GM21825 (cell line): Measurements from ENCODE around the gene DHX40.
"Not testable (repeated sequence)": the region's sequence is repeated elsewhere in the genome, so short reads cannot be mapped to it uniquely, and the experiment has no call there.

Experiments
- ATAC-seq: cut with Tn5 transposase; IDR thresholded peaks from one replicate; pipeline ENCODE4 v1.9.1; 2021; ENCODE audit warnings: mild to moderate bottlenecking, moderate library complexity; ENCODE audit not compliant: unreplicated experiment

The DHX40 gene

DNA sequence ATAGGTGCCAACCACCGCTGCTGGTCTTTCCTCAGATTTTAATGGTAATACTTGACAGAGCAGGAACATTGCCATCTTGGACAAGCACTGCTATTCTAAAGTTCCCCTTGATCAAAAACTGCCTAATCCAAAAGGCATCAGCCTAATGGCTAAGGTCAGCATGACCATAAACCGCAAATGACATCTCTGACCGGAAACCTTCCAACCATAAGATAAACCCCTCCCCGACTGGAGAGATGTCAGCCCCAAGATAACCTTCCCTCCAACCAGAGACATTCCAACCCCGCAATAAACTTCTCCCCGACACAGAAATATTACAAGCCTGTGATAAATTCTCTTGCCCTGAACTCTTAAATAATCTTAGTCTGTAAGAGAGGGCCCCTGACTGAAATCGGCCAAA lies 7.4 kb upstream of the DHX40 start:
- no peak for ATAC-seq

DNA sequence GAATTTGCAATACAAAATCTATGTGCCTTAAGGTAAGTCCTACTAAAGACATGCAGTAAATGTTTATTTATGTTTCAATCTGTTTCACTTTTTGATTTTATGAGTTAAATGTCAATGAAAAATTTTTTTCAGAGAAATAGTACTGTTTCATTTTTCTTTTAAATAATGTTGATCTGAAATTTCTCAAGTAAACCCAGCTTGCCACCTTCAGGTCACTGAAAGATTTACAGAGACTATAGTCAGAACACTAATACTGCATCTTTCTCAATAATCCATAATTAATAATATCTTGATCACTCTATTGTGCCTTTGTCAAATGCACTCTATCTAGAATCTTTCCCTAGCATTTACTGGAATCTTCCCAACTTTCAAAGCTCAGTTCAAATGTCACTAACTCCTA lies 6.5 kb upstream of the DHX40 start:
- no peak for ATAC-seq

DNA sequence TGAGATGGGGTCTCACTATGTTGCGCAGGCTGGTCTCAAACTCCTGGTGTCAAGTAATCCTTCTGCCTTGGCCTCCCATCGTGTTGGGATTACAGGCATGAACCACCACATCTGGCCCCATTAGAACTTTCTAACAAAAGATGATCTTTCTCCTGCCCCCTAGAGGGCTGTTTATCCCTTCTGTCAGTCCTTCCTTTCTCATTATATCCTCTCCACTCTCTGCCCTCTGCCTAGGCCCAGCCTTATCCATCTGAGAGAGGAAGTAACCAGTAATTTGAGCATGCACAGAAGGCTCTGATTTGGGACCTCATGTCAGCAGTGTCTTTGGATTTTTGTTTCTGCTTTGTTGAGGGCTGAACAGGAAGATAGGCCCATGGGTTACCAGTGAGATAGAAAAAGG lies 4.4 kb upstream of the DHX40 start:
- no peak for ATAC-seq

DNA sequence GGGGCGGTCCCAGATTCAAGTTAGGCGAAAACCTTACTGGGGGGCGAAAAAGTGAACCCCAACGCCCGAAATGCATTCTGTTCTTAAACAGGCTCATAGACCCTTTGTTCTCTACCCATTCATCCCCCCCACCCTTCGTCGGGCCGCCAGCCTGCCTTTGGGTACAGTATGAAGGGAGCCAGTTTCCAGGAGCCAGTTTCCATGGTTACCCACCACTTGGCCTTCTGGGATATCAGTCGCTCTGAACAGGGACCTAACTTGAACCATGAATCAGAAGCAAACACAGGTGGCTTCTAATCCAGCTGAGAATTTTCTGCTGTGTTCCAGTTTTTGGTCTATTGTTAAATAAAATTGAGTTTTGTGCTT lies 532 bp downstream of the DHX40 start:
- peak; percentile 45 for ATAC-seq

GRCh38 chr17:59569151-59569550 lies 3.7 kb downstream of the DHX40 start:
- ATAC-seq: not testable (repeated sequence)

GRCh38 chr17:59572301-59572924 lies 7.0 kb downstream of the DHX40 start:
- ATAC-seq: no peak

DNA sequence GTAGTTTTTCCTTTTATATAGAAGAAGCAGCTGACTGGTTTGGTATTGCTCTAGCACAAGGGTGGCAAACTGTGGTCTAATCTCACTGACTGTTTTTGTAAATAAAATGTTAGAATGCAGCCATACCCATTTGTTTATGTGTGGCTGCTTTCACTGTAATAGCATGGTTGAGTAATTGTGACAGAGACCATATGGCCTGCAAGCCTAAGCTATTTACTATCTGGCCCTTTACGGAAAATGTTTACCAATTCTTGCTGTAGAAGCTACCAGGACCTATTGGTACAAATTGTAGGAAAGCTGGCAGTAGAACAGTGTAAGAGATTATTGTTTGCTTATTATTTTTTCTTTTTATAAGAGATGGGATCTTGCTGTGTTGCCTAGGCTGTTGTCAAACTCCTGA lies 18.8 kb downstream of the DHX40 start:
- ATAC-seq: not testable (repeated sequence)

- no peak for ATAC-seq
Observed at GRCh38 chr17:59600169-59600568, 34.8 kb downstream of the DHX40 start.

- ATAC-seq: no peak
Observed at GRCh38 chr17:59601130-59601529, 35.7 kb downstream of the DHX40 start.

DNA sequence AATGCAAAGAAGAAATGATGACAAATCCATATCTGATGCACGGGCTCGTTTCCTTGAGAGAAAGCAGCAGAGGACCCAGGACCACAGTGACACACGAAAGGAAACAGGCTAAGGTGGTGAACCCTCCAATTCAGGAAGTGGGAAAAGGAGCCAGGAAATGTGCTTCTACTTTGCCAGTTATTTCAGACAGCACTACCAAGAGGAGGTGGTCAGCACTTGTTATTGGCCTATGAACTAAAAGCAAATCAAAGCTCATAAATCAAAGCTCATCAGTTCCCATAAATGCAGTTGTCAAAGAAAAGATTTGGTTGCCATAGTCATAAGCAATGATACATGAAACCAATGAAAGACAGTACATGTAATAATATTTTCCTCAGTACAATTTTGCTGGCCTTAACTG lies 41.7 kb downstream of the DHX40 start:
- no peak for ATAC-seq

- no peak for ATAC-seq
Observed at GRCh38 chr17:59607817-59608403, 42.5 kb downstream of the DHX40 start.

DNA sequence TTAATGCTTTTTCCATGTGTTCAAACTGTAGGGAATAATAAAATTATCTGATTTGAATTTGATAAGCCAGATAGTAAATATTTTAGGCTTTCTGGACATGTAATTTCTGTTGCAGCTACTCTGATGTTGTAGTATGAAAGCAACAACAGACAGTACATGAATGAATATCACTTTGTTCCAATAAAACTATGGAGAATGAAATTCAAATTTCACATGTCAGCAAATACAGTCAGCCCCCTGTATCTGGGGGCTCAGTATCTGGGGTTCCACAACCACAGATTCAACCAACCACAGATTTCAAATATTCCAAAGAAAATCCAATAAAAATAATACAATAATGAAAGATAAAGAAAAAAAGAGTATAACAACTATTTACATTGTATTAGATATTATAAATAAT lies 46.1 kb downstream of the DHX40 start:
- no peak for ATAC-seq

DNA sequence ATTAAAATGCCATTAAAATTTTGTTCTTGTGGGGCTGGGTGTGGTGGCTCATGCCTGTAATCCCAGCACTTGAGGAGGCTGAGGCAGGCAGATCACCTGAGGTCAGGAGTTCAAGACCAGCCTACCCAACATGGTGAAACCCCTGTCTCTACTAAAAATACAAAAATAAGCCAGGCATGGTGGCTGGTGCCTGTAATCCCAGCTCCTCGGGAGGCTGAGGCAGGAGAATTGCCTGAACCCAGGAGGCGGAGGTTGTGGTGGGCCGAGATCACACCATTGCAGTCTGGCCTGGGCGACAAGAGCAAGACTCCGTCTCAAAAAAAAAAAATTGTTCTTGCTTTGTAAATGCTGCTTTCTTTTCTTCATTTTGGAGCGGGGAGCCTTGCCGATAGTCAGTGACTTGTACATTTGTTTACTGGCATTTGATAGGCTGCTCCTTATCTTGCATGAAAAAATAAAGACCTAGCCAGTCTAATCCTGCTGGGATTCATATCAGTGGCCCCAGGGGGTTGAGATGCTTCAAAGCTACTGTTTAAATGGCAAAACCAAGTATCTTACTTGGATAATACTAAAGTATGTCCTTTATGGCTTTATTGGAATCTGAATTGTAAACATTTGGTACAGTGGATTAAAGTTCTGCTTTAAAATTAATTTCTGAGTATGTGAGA lies 51.0 kb downstream of the DHX40 start:
- ATAC-seq: no peak

DNA sequence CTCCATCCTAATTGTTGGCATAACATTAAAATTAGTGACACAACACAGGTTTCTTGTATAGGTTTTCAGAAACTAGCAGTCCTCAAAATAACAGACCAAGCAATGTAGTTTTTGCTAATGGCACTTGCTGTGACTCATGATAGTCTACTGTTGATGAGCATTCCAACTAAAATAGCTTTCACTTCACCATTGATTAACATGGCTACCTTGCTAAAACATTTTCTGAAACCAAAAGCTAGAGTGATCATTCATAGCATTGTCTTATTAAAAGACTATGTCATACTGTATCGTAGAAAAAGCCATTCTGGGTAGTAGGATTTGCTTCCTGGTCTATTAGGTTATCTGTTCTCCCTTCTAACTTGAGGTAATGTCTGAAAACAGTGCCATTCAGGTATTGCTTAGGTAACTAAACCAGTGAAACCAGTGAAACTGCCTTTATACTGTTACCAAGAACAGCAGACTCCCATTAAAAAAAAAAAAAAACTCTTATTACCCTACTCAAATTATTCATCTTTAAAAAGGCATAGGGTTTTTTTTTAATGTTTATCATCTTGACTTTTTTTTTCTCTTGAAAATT lies 51.8 kb downstream of the DHX40 start:
- no peak for ATAC-seq

- no peak for ATAC-seq
Observed at GRCh38 chr17:59619035-59619297, 53.6 kb downstream of the DHX40 start.

- peak; percentile 69 for ATAC-seq
Observed at GRCh38 chr17:59619298-59620063, 54.1 kb downstream of the DHX40 start, which contains the start of gene CLTC. Gene CLTC, plus strand, starts transcription at chr17:59619895. Its CDS starts 237 bp downstream, at chr17:59620132.

- no peak for ATAC-seq
Observed at GRCh38 chr17:59620064-59620359, 54.6 kb downstream of the DHX40 start.

GRCh38 chr17:59620518-59621259 lies 55.3 kb downstream of the DHX40 start:
- no peak for ATAC-seq

DNA sequence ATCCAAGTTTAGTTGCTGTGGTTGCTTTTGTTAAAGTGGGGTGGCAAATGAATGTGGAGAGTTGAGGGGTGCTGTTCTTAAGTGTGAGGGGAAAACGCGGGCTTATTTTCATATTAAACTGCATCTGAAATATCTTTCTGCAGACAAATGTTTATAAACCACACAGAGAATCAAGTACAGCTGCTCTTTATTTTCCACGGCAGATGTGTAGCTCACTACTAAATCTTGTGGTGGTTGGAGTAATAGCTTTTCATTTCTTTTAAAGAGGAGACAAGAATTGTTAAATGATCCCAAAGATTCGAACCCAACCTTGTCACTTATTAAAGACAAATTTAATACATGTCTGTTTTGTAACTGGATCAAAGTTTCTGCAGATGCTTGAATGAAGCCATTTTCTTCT lies 56.4 kb downstream of the DHX40 start:
- ATAC-seq: no peak

DNA sequence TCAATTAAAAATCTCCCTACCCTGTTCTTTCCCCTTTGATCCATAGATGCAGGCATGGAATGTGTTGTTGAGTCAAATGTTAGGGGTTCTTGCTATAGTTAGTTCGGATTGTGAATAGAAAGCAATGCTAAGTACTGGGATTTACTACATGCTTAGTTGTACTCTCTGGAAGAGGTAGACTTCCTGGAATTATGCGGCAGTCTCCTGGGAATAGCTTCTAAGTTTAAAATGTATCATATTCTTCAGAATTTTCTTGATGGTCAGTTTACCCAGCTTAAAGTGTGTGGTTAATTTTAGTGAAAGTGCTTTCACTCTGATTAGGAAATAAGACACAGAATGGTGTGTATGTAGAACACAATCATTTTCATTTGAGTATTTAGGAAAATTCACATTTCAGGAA lies 57.7 kb downstream of the DHX40 start:
- no peak for ATAC-seq

- ATAC-seq: no peak
Observed at GRCh38 chr17:59626756-59627155, 61.3 kb downstream of the DHX40 start.
